Measurements from ENCODE around the gene MRM3. TPM values are rescaled to one million over a fixed set of nuclear protein-coding genes. Genes with fewer than 3 reads are reported as not detected.

MRM3 gene
- total RNA-seq, 1 donor from 2014 or later: 8.3 TPM

- H3K4me3 Mint-ChIP-seq (ENCODE audit: unreplicated experiment): no peak overlapping the region
- no peaks in the 10 kb centered on the region for H3K27me3 ChIP-seq (ENCODE audit: insufficient read depth, low read length)
- H3K27me3 Mint-ChIP-seq (ENCODE audit: low read depth, unreplicated experiment): no peaks in the 10 kb centered on the region
- no peak overlapping the region for H3K27ac Mint-ChIP-seq (ENCODE audit: unreplicated experiment)
- H3K4me3 ChIP-seq (ENCODE audit: insufficient read depth, low read depth, low read length): no peak overlapping the region
- H3K9me3 Mint-ChIP-seq (ENCODE audit: unreplicated experiment): peaks cover 2% of the 10 kb centered on the region
- no peak overlapping the region for H3K27ac ChIP-seq (ENCODE audit: low read depth, low read length)
- no peak overlapping the region for H2AFZ ChIP-seq (ENCODE audit: low read depth, low read length)
- peaks cover 4% of the 10 kb centered on the region for H3K4me1 ChIP-seq (ENCODE audit: insufficient read depth, low read length)
- FAIRE-seq (no peak), DNase-seq (ENCODE audit: low read depth) (no peak)
- no peak overlapping the region for H3K4me2 ChIP-seq (ENCODE audit: low read length)
- no peak overlapping the region for H3K9ac ChIP-seq (ENCODE audit: low read length)
- no peaks in the 10 kb centered on the region for H3K4me1 Mint-ChIP-seq (ENCODE audit: low read depth, unreplicated experiment)
- peaks cover 54% of the 10 kb centered on the region for H3K36me3 Mint-ChIP-seq (ENCODE audit: low read depth, unreplicated experiment)
- H3K79me2 ChIP-seq (ENCODE audit: insufficient read depth, low read length): peaks cover 57% of the 10 kb centered on the region
- H4K20me1 ChIP-seq (ENCODE audit: insufficient read depth, low read length): peaks cover 81% of the 10 kb centered on the region
- peaks cover 60% of the 10 kb centered on the region for H3K36me3 ChIP-seq (ENCODE audit: insufficient read depth, low read length)
- TF ChIP-seq CTCF (IDR thresholded peaks at IDR 0.05; ENCODE audit: insufficient read depth, low read depth, low read length) (no peak), EZH2 (IDR thresholded peaks at IDR 0.05; ENCODE audit: insufficient read depth, low read length) (no peak)
- no peaks in the 10 kb centered on the region for H3K9me3 ChIP-seq (ENCODE audit: insufficient read depth, low read depth, low read length)
These were observed 39.9 kb upstream of the MRM3 start for GRCh38 chr17:742147-742793.

GRCh38 chr17:743139-743538, 39.0 kb upstream of the MRM3 start:
- no peak overlapping the region for H3K4me2 ChIP-seq (ENCODE audit: low read length)
- H3K27me3 Mint-ChIP-seq (ENCODE audit: low read depth, unreplicated experiment): no peaks in the 10 kb centered on the region
- no peak overlapping the region for H3K27ac Mint-ChIP-seq (ENCODE audit: unreplicated experiment)
- H3K27ac ChIP-seq (ENCODE audit: low read depth, low read length): no peak overlapping the region
- TF ChIP-seq EZH2 (IDR thresholded peaks at IDR 0.05; ENCODE audit: insufficient read depth, low read length): no peak
- H3K9ac ChIP-seq (ENCODE audit: low read length): no peak overlapping the region
- H3K9me3 ChIP-seq (ENCODE audit: insufficient read depth, low read depth, low read length): no peaks in the 10 kb centered on the region
- no peak overlapping the region for H3K4me3 Mint-ChIP-seq (ENCODE audit: unreplicated experiment)
- FAIRE-seq: no peak
- peaks cover 84% of the 10 kb centered on the region for H4K20me1 ChIP-seq (ENCODE audit: insufficient read depth, low read length)
- peaks cover 60% of the 10 kb centered on the region for H3K79me2 ChIP-seq (ENCODE audit: insufficient read depth, low read length)
- H2AFZ ChIP-seq (ENCODE audit: low read depth, low read length): no peak overlapping the region
- H3K4me1 ChIP-seq (ENCODE audit: insufficient read depth, low read length): peaks cover 4% of the 10 kb centered on the region
- H3K9me3 Mint-ChIP-seq (ENCODE audit: unreplicated experiment): peaks cover 5% of the 10 kb centered on the region
- H3K4me3 ChIP-seq (ENCODE audit: insufficient read depth, low read depth, low read length): no peak overlapping the region
- no peaks in the 10 kb centered on the region for H3K4me1 Mint-ChIP-seq (ENCODE audit: low read depth, unreplicated experiment)
- no peak for DNase-seq (ENCODE audit: low read depth)
- H3K36me3 ChIP-seq (ENCODE audit: insufficient read depth, low read length): peaks cover 65% of the 10 kb centered on the region
- peaks cover 60% of the 10 kb centered on the region for H3K36me3 Mint-ChIP-seq (ENCODE audit: low read depth, unreplicated experiment)
- no peaks in the 10 kb centered on the region for H3K27me3 ChIP-seq (ENCODE audit: insufficient read depth, low read length)

GRCh38 chr17:744937-745336, 37.2 kb upstream of the MRM3 start:
- no peaks in the 10 kb centered on the region for H3K27me3 ChIP-seq (ENCODE audit: insufficient read depth, low read length)
- Mint-ChIP-seq H3K27me3 (ENCODE audit: low read depth, unreplicated experiment) (no peaks in the 10 kb centered on the region), H3K4me1 (ENCODE audit: low read depth, unreplicated experiment) (no peaks in the 10 kb centered on the region), H3K27ac (ENCODE audit: unreplicated experiment) (no peak overlapping the region), H3K36me3 (ENCODE audit: low read depth, unreplicated experiment) (peaks cover 65% of the 10 kb centered on the region), H3K9me3 (ENCODE audit: unreplicated experiment) (peaks cover 9% of the 10 kb centered on the region), H3K4me3 (ENCODE audit: unreplicated experiment) (no peak overlapping the region)
- no peak overlapping the region for H3K4me3 ChIP-seq (ENCODE audit: insufficient read depth, low read depth, low read length)
- TF ChIP-seq EZH2 (IDR thresholded peaks at IDR 0.05; ENCODE audit: insufficient read depth, low read length): no peak
- no peak for TF ChIP-seq CTCF (IDR thresholded peaks at IDR 0.05; ENCODE audit: insufficient read depth, low read depth, low read length)
- peaks cover 91% of the 10 kb centered on the region for H4K20me1 ChIP-seq (ENCODE audit: insufficient read depth, low read length)
- H2AFZ ChIP-seq (ENCODE audit: low read depth, low read length): no peak overlapping the region
- no peak overlapping the region for H3K4me2 ChIP-seq (ENCODE audit: low read length)
- H3K79me2 ChIP-seq (ENCODE audit: insufficient read depth, low read length): peaks cover 70% of the 10 kb centered on the region
- no peak overlapping the region for H3K9ac ChIP-seq (ENCODE audit: low read length)
- FAIRE-seq (no peak), DNase-seq (ENCODE audit: low read depth) (no peak)
- H3K4me1 ChIP-seq (ENCODE audit: insufficient read depth, low read length): peaks cover 4% of the 10 kb centered on the region
- no peak overlapping the region for H3K27ac ChIP-seq (ENCODE audit: low read depth, low read length)
- no peaks in the 10 kb centered on the region for H3K9me3 ChIP-seq (ENCODE audit: insufficient read depth, low read depth, low read length)
- peaks cover 61% of the 10 kb centered on the region for H3K36me3 ChIP-seq (ENCODE audit: insufficient read depth, low read length)
